Calu3 (cell line): ENCODE measurements around the gene CEP128. TPM values are rescaled to one million over a fixed set of nuclear protein-coding genes. Genes with fewer than 3 reads are reported as not detected.

Experiments
- BruUV-seq: library from RNA; stranded (reverse); fragments of 400-500 nt; replicated peaks from 2 replicates; lab custom pipeline; 2021; lab: Mats Ljungman, UMichigan
- CTCF ChIA-PET: fragments of 300-600 bp; sonication (Branson Sonifier 250); formaldehyde crosslinking; loops from one replicate; lab custom pipeline; 2022; ENCODE audit warnings: antibody characterized with exemption; lab: Charles Lee
- DNase-seq: peaks from one replicate; pipeline ENCODE4 v3.0.0; 2022
- H3K27ac Mint-ChIP-seq: one replicate; pipeline ENCODE4 v1.8.0; 2022; ENCODE audit warnings: mixed read lengths; ENCODE audit not compliant: unreplicated experiment
- H3K27me3 Mint-ChIP-seq: one replicate; pipeline ENCODE4 v1.8.0; 2022; ENCODE audit warnings: mixed read lengths; ENCODE audit not compliant: unreplicated experiment
- H3K36me3 Mint-ChIP-seq: one replicate; pipeline ENCODE4 v1.8.0; 2022; ENCODE audit warnings: mild to moderate bottlenecking, moderate library complexity, mixed read lengths; ENCODE audit not compliant: insufficient read depth, unreplicated experiment
- H3K4me1 Mint-ChIP-seq: one replicate; pipeline ENCODE4 v1.8.0; 2022; ENCODE audit warnings: mild to moderate bottlenecking, low read depth, mixed read lengths; ENCODE audit not compliant: unreplicated experiment
- H3K4me3 Mint-ChIP-seq: one replicate; pipeline ENCODE4 v1.8.0; 2022; ENCODE audit warnings: mild to moderate bottlenecking, low read depth, moderate library complexity, mixed read lengths; ENCODE audit not compliant: unreplicated experiment
- H3K9me3 Mint-ChIP-seq: one replicate; pipeline ENCODE4 v1.8.0; 2022; ENCODE audit warnings: low read depth, mixed read lengths; ENCODE audit not compliant: unreplicated experiment
- CTCF ChIP-seq: fragments of 200-600 bp; IDR thresholded peaks from one replicate; pipeline ENCODE4 v1.8.0; 2022; ENCODE audit warnings: antibody characterized with exemption; ENCODE audit not compliant: unreplicated experiment
- intact Hi-C: fragments of 100-400 bp; cut with micrococcal nuclease; formaldehyde crosslinking; loops from one replicate; pipeline ENCODE4 v1.10.0; 2022; ENCODE audit not compliant: unreplicated experiment
- total RNA-seq: library from RNA; stranded (reverse); gene quantifications from 2 replicates; pipeline ENCODE4 v1.2.3, GENCODE V29; 2022

The CEP128 gene
- total RNA-seq, 1 experiment from 2014 or later = 22.9 TPM

- no peak overlapping the region for H3K4me3 Mint-ChIP-seq
- no TSS peak for BruUV-seq
- H3K36me3 Mint-ChIP-seq = no peaks in the 10 kb centered on the region
- intact Hi-C loops = no loop called here
- TF ChIP-seq CTCF = no peak
- no peaks in the 10 kb centered on the region for H3K9me3 Mint-ChIP-seq
- no peaks in the 10 kb centered on the region for H3K27me3 Mint-ChIP-seq
- DNase-seq = no peak
- CTCF ChIA-PET = no interaction called here
- peaks cover 16% of the 10 kb centered on the region for H3K4me1 Mint-ChIP-seq
- H3K27ac Mint-ChIP-seq = no peak overlapping the region
Measured at GRCh38 chr14:80605536-80605935, 336.0 kb downstream of the CEP128 start.

GRCh38 chr14:80602946-80603345 lies 338.6 kb downstream of the CEP128 start:
- CTCF ChIA-PET = no interaction called here
- Mint-ChIP-seq H3K4me1 (peaks cover 6% of the 10 kb centered on the region), H3K36me3 (no peaks in the 10 kb centered on the region), H3K4me3 (no peak overlapping the region), H3K9me3 (no peaks in the 10 kb centered on the region), H3K27ac (no peak overlapping the region), H3K27me3 (no peaks in the 10 kb centered on the region)
- intact Hi-C loops = no loop called here
- DNase-seq = no peak
- no peak for TF ChIP-seq CTCF
- no TSS peak for BruUV-seq

- DNase-seq = no peak
- intact Hi-C loops = loop anchor here (1.0 to 5.0 kb wide), 2 partner anchors 374 to 530 kb away; no protein-coding TSS in a partner anchor
- peak; percentile 15 for TF ChIP-seq CTCF
- CTCF ChIA-PET = interaction anchor here (0.6 to 1.7 kb wide), 6 partner anchors 17 to 777 kb away, joined by 3 to 7 read pairs (median 4); no protein-coding TSS in a partner anchor
- no TSS peak for BruUV-seq
- Mint-ChIP-seq H3K4me3 (no peak overlapping the region), H3K27me3 (no peaks in the 10 kb centered on the region), H3K36me3 (peaks cover 6% of the 10 kb centered on the region), H3K9me3 (peaks cover 3% of the 10 kb centered on the region), H3K27ac (no peak overlapping the region), H3K4me1 (peaks cover 30% of the 10 kb centered on the region)
Measured at GRCh38 chr14:80587096-80587724, 354.3 kb downstream of the CEP128 start.

GRCh38 chr14:80586131-80586530 lies 355.4 kb downstream of the CEP128 start:
- no peak for TF ChIP-seq CTCF
- peaks cover 30% of the 10 kb centered on the region for H3K4me1 Mint-ChIP-seq
- no peak for DNase-seq
- no peaks in the 10 kb centered on the region for H3K9me3 Mint-ChIP-seq
- H3K4me3 Mint-ChIP-seq = no peak overlapping the region
- no TSS peak for BruUV-seq
- H3K27ac Mint-ChIP-seq = no peak overlapping the region
- no peaks in the 10 kb centered on the region for H3K27me3 Mint-ChIP-seq
- intact Hi-C loops = loop anchor here (5.0 kb wide), 1 partner anchor 529 kb away; no protein-coding TSS in a partner anchor
- H3K36me3 Mint-ChIP-seq = peaks cover 6% of the 10 kb centered on the region
- CTCF ChIA-PET = interaction anchor here (1.0 to 1.7 kb wide), 3 partner anchors 16 to 373 kb away, joined by 4 to 7 read pairs (median 4); no protein-coding TSS in a partner anchor
